Neural cell (in vitro differentiated cells): Measurements from ENCODE around the gene DIP2C. TPM values are rescaled to one million over a fixed set of nuclear protein-coding genes. Genes with fewer than 3 reads are reported as not detected.

Source experiments
- H2AFZ ChIP-seq: fragments of 200-600, 300-800 bp; sonication (generic), shearing (Covaris generic); 2 replicates; pipeline ENCODE4 v1.6.0; 2014; ENCODE audit warnings: low read depth, mild to moderate bottlenecking, antibody characterized with exemption, low read length, moderate library complexity
- H3F3A ChIP-seq: fragments of 200-600 bp; shearing (Covaris generic); 2 replicates; pipeline ENCODE4 v1.6.1; 2016; ENCODE audit warnings: mild to moderate bottlenecking, moderate library complexity, mixed read lengths, antibody characterized with exemption, low read length; ENCODE audit not compliant: insufficient read depth, poor library complexity, severe bottlenecking
- H3K27ac ChIP-seq: fragments of 200-600, 300-800 bp; sonication (generic), shearing (Covaris generic); 2 replicates; pipeline ENCODE4 v1.5.1; 2014; ENCODE audit warnings: mild to moderate bottlenecking, low read length, moderate library complexity
- H3K27me3 ChIP-seq: fragments of 300-800, 200-600 bp; sonication (generic), shearing (Covaris generic); 2 replicates; pipeline ENCODE4 v1.6.0; 2014; ENCODE audit warnings: mild to moderate bottlenecking, low read depth, low read length, moderate library complexity; ENCODE audit not compliant: insufficient read depth
- H3K36me3 ChIP-seq: fragments of 300-800, 200-600 bp; sonication (generic), shearing (Covaris generic); 2 replicates; pipeline ENCODE4 v1.5.1; 2014; ENCODE audit warnings: mild to moderate bottlenecking, antibody characterized with exemption, low read length, moderate library complexity; ENCODE audit not compliant: insufficient read depth
- H3K4me2 ChIP-seq: fragments of 300-800, 200-600 bp; sonication (generic), shearing (Covaris generic); 2 replicates; pipeline ENCODE4 v1.6.0; 2014; ENCODE audit warnings: mild to moderate bottlenecking, low read length
- H3K4me3 ChIP-seq: fragments of 300-800, 200-600 bp; sonication (generic), shearing (Covaris generic); 2 replicates; pipeline ENCODE4 v1.5.1; 2014; ENCODE audit warnings: mild to moderate bottlenecking, low read length, moderate library complexity
- H3K79me2 ChIP-seq: fragments of 200-600 bp; shearing (Covaris generic); replicated peaks from 2 replicates; pipeline ENCODE4 v1.6.0; 2014; ENCODE audit warnings: mild to moderate bottlenecking, low read length, moderate library complexity; ENCODE audit not compliant: insufficient read depth
- H3K9ac ChIP-seq: fragments of 300-800, 200-600 bp; sonication (generic), shearing (Covaris generic); 2 replicates; pipeline ENCODE4 v1.6.1; 2016; ENCODE audit warnings: mild to moderate bottlenecking, low read length, mixed read lengths
- H3K9me2 ChIP-seq: fragments of 200-600 bp; shearing (Covaris generic); 2 replicates; pipeline ENCODE4 v1.6.1; 2016; ENCODE audit warnings: mild to moderate bottlenecking, low read length, mixed read lengths; ENCODE audit not compliant: insufficient read depth
- H3K9me3 ChIP-seq: fragments of 200-600, 300-800 bp; sonication (generic), shearing (Covaris generic); 2 replicates; pipeline ENCODE4 v1.6.1; 2016; ENCODE audit warnings: mild to moderate bottlenecking, mixed run types, low read length, moderate library complexity, mixed read lengths
- H4K20me1 ChIP-seq: fragments of 200-600 bp; shearing (Covaris generic); 2 replicates; pipeline ENCODE4 v1.6.1; 2016; ENCODE audit warnings: mild to moderate bottlenecking, mixed run types; ENCODE audit not compliant: insufficient read depth
- EP300 ChIP-seq: fragments of 450-650 bp; conservative IDR thresholded peaks from 2 replicates; pipeline ENCODE4 v1.6.1; 2014; ENCODE audit warnings: antibody characterized with exemption, mild to moderate bottlenecking, moderate library complexity; ENCODE audit not compliant: poor library complexity, severe bottlenecking
- EZH2 ChIP-seq: fragments of 200-600, 300-800 bp; shearing (Covaris generic), sonication (generic); IDR thresholded peaks from 2 replicates; pipeline ENCODE4 v1.6.1; 2014; ENCODE audit warnings: antibody characterized with exemption, low read length, borderline replicate concordance, mild to moderate bottlenecking; ENCODE audit not compliant: insufficient read depth, poor library complexity, severe bottlenecking
- MXI1 ChIP-seq: fragments of 450-650 bp; conservative IDR thresholded peaks from 2 replicates; pipeline ENCODE4 v1.6.1; 2014; ENCODE audit warnings: antibody characterized with exemption, mild to moderate bottlenecking; ENCODE audit not compliant: poor library complexity, severe bottlenecking
- POLR2AphosphoS5 ChIP-seq: IDR thresholded peaks from 2 replicates; pipeline ENCODE4 v1.6.1; 2012
- RAD21 ChIP-seq: fragments of 450-650 bp; conservative IDR thresholded peaks from 2 replicates; pipeline ENCODE4 v1.6.1; 2014; ENCODE audit warnings: antibody characterized with exemption, mild to moderate bottlenecking, moderate library complexity
- SMC3 ChIP-seq: fragments of 450-650 bp; conservative IDR thresholded peaks from 2 replicates; pipeline ENCODE4 v1.6.1; 2014; ENCODE audit warnings: antibody characterized with exemption, mild to moderate bottlenecking, moderate library complexity; ENCODE audit not compliant: poor library complexity
- TAF1 ChIP-seq: IDR thresholded peaks from 2 replicates; pipeline ENCODE4 v1.6.1; 2012; ENCODE audit warnings: low read depth
- polyA plus RNA-seq: library from polyadenylated mRNA; depleted of rRNA; stranded (reverse); fragments of >200 nt; gene quantifications from 2 replicates; pipeline ENCODE4 v1.2.3, GENCODE V29; 2014
- TF ChIP-seq, protein P1 (sequence below): fragments of 450-650 bp; IDR thresholded peaks from 2 replicates; pipeline ENCODE4 v1.5.1; 2014; ENCODE audit warnings: antibody characterized with exemption, mild to moderate bottlenecking, moderate library complexity; ENCODE audit not compliant: poor library complexity, severe bottlenecking
- TF ChIP-seq, protein P2 (sequence below): IDR thresholded peaks from 2 replicates; pipeline ENCODE4 v1.6.1; 2012; ENCODE audit warnings: borderline replicate concordance

Gene DIP2C
- polyA plus RNA-seq, 1 donor from 2014 or later, result 24.1 TPM

DNA sequence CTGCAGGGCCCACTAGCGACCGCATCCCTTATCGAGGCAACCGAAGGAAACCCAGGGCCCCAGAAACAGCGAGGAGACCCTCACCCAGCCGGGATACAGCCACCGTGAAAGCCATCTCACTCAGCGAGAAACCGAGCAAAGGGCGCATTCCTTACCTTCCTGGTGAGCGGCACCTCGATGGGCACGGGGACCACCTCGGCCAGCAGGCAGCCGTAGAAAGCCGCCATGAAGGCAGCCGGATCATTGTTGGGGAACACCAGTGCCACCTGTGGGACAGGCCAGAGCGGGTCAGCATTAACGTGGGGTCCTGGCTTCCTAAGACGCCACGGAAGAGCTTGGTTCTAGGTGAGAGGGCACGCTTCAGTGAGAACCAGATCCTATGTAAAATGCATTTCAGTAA, 290.5 kb downstream of the DIP2C start:
- Histone ChIP-seq H3K4me3 (no peak overlapping the region), H3K27ac (no peak overlapping the region), H2AFZ (no peak overlapping the region), H3F3A (no peaks in the 10 kb centered on the region), H3K9me2 (no peaks in the 10 kb centered on the region), H3K79me2 (no peaks in the 10 kb centered on the region), H3K36me3 (no peaks in the 10 kb centered on the region), H3K4me2 (no peak overlapping the region), H3K9ac (no peak overlapping the region), H4K20me1 (no peaks in the 10 kb centered on the region), H3K27me3 (no peaks in the 10 kb centered on the region), H3K9me3 (no peaks in the 10 kb centered on the region)
- TF ChIP-seq EZH2 (no peak), MXI1 (no peak), SMC3 (no peak), EP300 (no peak)
- TF ChIP-seq, protein P1, sequence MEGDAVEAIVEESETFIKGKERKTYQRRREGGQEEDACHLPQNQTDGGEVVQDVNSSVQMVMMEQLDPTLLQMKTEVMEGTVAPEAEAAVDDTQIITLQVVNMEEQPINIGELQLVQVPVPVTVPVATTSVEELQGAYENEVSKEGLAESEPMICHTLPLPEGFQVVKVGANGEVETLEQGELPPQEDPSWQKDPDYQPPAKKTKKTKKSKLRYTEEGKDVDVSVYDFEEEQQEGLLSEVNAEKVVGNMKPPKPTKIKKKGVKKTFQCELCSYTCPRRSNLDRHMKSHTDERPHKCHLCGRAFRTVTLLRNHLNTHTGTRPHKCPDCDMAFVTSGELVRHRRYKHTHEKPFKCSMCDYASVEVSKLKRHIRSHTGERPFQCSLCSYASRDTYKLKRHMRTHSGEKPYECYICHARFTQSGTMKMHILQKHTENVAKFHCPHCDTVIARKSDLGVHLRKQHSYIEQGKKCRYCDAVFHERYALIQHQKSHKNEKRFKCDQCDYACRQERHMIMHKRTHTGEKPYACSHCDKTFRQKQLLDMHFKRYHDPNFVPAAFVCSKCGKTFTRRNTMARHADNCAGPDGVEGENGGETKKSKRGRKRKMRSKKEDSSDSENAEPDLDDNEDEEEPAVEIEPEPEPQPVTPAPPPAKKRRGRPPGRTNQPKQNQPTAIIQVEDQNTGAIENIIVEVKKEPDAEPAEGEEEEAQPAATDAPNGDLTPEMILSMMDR, result no peak

DNA sequence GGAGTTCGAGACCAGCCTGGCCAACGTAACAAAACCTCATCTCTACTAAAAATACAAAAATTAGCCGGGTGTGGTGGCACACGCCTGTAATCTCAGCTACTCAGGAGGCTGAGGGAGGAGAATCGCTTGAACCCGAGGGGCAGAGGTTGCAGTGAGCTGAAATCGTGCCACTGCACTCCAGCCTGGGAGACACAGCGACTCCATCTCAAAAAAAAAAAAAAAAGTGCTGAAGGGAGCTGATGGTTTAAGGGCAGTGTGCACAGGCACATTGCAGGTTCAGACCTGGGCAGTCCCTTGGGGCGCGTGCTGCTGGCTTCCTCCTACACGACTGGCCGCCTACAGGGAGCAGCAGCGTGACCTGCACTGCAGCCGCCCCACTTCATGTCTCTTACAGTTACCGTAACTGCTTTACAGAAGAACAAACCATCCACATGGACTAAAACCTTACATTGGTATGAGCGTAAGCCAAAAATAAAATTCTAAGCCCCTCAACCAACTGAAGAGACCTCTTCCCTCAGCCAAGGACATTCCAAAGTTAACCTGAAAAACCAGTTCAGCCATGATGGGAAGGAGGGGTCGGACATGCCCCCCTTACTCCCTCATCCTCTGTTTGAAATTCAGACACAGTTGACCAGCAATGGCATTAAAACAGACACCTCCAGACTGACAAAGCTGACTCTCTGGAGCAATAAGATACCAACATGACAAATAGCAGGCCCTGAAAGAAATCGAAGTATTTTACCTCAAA, 292.0 kb downstream of the DIP2C start:
- H3K27me3 ChIP-seq, result no peaks in the 10 kb centered on the region
- H4K20me1 ChIP-seq, result no peaks in the 10 kb centered on the region
- TF ChIP-seq, protein P2, sequence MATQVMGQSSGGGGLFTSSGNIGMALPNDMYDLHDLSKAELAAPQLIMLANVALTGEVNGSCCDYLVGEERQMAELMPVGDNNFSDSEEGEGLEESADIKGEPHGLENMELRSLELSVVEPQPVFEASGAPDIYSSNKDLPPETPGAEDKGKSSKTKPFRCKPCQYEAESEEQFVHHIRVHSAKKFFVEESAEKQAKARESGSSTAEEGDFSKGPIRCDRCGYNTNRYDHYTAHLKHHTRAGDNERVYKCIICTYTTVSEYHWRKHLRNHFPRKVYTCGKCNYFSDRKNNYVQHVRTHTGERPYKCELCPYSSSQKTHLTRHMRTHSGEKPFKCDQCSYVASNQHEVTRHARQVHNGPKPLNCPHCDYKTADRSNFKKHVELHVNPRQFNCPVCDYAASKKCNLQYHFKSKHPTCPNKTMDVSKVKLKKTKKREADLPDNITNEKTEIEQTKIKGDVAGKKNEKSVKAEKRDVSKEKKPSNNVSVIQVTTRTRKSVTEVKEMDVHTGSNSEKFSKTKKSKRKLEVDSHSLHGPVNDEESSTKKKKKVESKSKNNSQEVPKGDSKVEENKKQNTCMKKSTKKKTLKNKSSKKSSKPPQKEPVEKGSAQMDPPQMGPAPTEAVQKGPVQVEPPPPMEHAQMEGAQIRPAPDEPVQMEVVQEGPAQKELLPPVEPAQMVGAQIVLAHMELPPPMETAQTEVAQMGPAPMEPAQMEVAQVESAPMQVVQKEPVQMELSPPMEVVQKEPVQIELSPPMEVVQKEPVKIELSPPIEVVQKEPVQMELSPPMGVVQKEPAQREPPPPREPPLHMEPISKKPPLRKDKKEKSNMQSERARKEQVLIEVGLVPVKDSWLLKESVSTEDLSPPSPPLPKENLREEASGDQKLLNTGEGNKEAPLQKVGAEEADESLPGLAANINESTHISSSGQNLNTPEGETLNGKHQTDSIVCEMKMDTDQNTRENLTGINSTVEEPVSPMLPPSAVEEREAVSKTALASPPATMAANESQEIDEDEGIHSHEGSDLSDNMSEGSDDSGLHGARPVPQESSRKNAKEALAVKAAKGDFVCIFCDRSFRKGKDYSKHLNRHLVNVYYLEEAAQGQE, result no peak
- TF ChIP-seq EP300 (no peak), MXI1 (no peak), POLR2AphosphoS5 (no peak), SMC3 (no peak), RAD21 (no peak), EZH2 (no peak), TAF1 (no peak)
- TF ChIP-seq, protein P1, result no peak
- no peaks in the 10 kb centered on the region for H3K9me3 ChIP-seq
- no peak overlapping the region for H3K9ac ChIP-seq
- no peaks in the 10 kb centered on the region for H3K79me2 ChIP-seq
- no peak overlapping the region for H3K27ac ChIP-seq
- H3K36me3 ChIP-seq, result no peaks in the 10 kb centered on the region
- no peaks in the 10 kb centered on the region for H3F3A ChIP-seq
- H3K4me2 ChIP-seq, result no peak overlapping the region
- H2AFZ ChIP-seq, result no peak overlapping the region
- H3K9me2 ChIP-seq, result no peaks in the 10 kb centered on the region
- H3K4me3 ChIP-seq, result no peak overlapping the region
